H1 (cell line): ENCODE results near the gene PCDH9. TPM values are rescaled to one million over a fixed set of nuclear protein-coding genes. Genes with fewer than 3 reads are reported as not detected.
A peak's percentile ranks its signal among the peaks of the same experiment; 100 is the strongest.

ENCODE experiments used
- CTCF ChIA-PET: fragments of 300-600 bp; sonication (Branson Sonifier 250); formaldehyde crosslinking; loops from one replicate; lab custom pipeline; 2021; ENCODE audit not compliant: partially characterized antibody; lab: Charles Lee
- POLR2A ChIA-PET: fragments of 300-600 bp; sonication (Branson Sonifier 250); formaldehyde crosslinking; loops from one replicate; lab custom pipeline; 2021; ENCODE audit warnings: inconsistent platforms; ENCODE audit not compliant: partially characterized antibody; lab: Charles Lee
- DNase-seq, 2 experiments: peaks; one replicate each; pipeline versions ENCODE4 v3.0.0 to v3.0.0-alpha.2; 2010 to 2022; ENCODE audit warnings: low spot score in 2 of 2, low read depth in 1 of 2, mixed read lengths in 1 of 2
- FAIRE-seq: peaks from 2 replicates; lab custom pipeline; 2011; peaks lifted over from hg19 to GRCh38; lab: Jason Lieb, UNC
- H2AFZ ChIP-seq: 2 replicates; pipeline ENCODE4 v1.8.1; 2012; ENCODE audit warnings: low read length, inconsistent platforms
- H2AK5ac ChIP-seq: 2 replicates; pipeline ENCODE4 v1.6.1; 2013; ENCODE audit warnings: low read depth, low read length
- H2BK120ac ChIP-seq: replicated peaks from 2 replicates; pipeline ENCODE3; 2013; ENCODE audit warnings: low read depth, low read length, inconsistent platforms
- H2BK12ac ChIP-seq: 2 replicates; pipeline ENCODE4 v1.6.1; 2013; ENCODE audit warnings: low read depth, low read length
- H2BK15ac ChIP-seq: 2 replicates; pipeline ENCODE4 v1.6.1; 2013; ENCODE audit warnings: low read length
- H2BK20ac ChIP-seq: 2 replicates; pipeline ENCODE4 v1.6.1; 2013; ENCODE audit warnings: low read length
- H2BK5ac ChIP-seq: 2 replicates; pipeline ENCODE4 v1.6.1; 2013; ENCODE audit warnings: low read depth, low read length
- H3K14ac ChIP-seq: 2 replicates; pipeline ENCODE4 v1.6.1; 2013; ENCODE audit warnings: inconsistent platforms; ENCODE audit not compliant: insufficient read length
- H3K18ac ChIP-seq: 2 replicates; pipeline ENCODE4 v1.6.1; 2013; ENCODE audit warnings: low read length; ENCODE audit errors: extremely low read depth
- H3K23ac ChIP-seq: 2 replicates; pipeline ENCODE4 v1.6.1; 2013; ENCODE audit warnings: inconsistent platforms; ENCODE audit not compliant: insufficient read length
- H3K23me2 ChIP-seq: 2 replicates; pipeline ENCODE4 v1.6.1; 2013; ENCODE audit warnings: low read depth, low read length
- H3K27ac ChIP-seq: 2 replicates; pipeline ENCODE4 v1.6.1; 2011; ENCODE audit warnings: low read depth, low read length, inconsistent platforms
- H3K27me3 ChIP-seq, 4 experiments: replicated peaks in 1 of 4; 1 replicate in 1 of 4; 2 replicates in 3 of 4; pipeline versions ENCODE4 v1.6.1 to v1.8.1; 2011 to 2013; ENCODE audit warnings: low read length in 3 of 4, mild to moderate bottlenecking in 3 of 4, inconsistent platforms in 2 of 4, mixed read lengths in 2 of 4, moderate library complexity in 1 of 4; ENCODE audit not compliant: control insufficient read depth in 3 of 4, insufficient read depth in 3 of 4; ENCODE audit errors: extremely low read depth in 1 of 4
- H3K36me3 ChIP-seq, 4 experiments: 2 replicates each; pipeline versions ENCODE4 v1.6.1 to v1.8.1; 2011 to 2013; ENCODE audit warnings: mild to moderate bottlenecking in 4 of 4, low read length in 3 of 4, moderate library complexity in 2 of 4, control low read depth in 1 of 4, inconsistent platforms in 1 of 4; ENCODE audit not compliant: insufficient read depth in 4 of 4, control insufficient read depth in 2 of 4
- H3K4ac ChIP-seq: replicated peaks from 2 replicates; pipeline ENCODE3; 2013; ENCODE audit warnings: low read length, low read depth, mixed read lengths, inconsistent platforms; ENCODE audit not compliant: insufficient read length
- H3K4me1 ChIP-seq, 4 experiments: replicated peaks in 1 of 4; 1 replicate in 1 of 4; 2 replicates in 3 of 4; pipeline versions ENCODE4 v1.6.1 to v1.8.1; 2011 to 2013; ENCODE audit warnings: low read length in 3 of 4, inconsistent platforms in 2 of 4, mixed read lengths in 1 of 4; ENCODE audit not compliant: insufficient read depth in 4 of 4, control insufficient read depth in 3 of 4
- H3K4me2 ChIP-seq, 2 experiments: 2 replicates each; pipeline versions ENCODE4 v1.6.1 to v1.8.1; 2011 to 2013; ENCODE audit warnings: low read depth in 2 of 2, low read length in 2 of 2, control low read depth in 1 of 2, inconsistent platforms in 1 of 2, mild to moderate bottlenecking in 1 of 2; ENCODE audit not compliant: insufficient read depth in 1 of 2
- H3K4me3 ChIP-seq, 4 experiments: fragments of 200-600, 300-600 bp in 1 of 4; sonication (generic), shearing (Covaris generic), sonication (Bioruptor Twin) in 1 of 4; 2 replicates each; pipeline versions ENCODE4 v1.5.1 to v1.8.1; 2011 to 2016; ENCODE audit warnings: low read length in 4 of 4, low read depth in 3 of 4, control low read depth in 2 of 4, inconsistent platforms in 2 of 4, mild to moderate bottlenecking in 2 of 4, mixed read lengths in 1 of 4, moderate library complexity in 1 of 4; ENCODE audit not compliant: insufficient read depth in 2 of 4; ENCODE audit errors: extremely low read depth in 1 of 4
- H3K56ac ChIP-seq: replicated peaks from 2 replicates; pipeline ENCODE3; 2013; ENCODE audit warnings: low read depth, mild to moderate bottlenecking, mixed read lengths, low read length, inconsistent platforms; ENCODE audit not compliant: insufficient read length
- H3K79me1 ChIP-seq: 2 replicates; pipeline ENCODE4 v1.6.1; 2013; ENCODE audit warnings: low read depth, low read length, control low read depth
- H3K79me2 ChIP-seq, 2 experiments: 2 replicates each; pipeline versions ENCODE4 v1.6.1 to v1.8.1; 2012 to 2013; ENCODE audit warnings: low read length in 2 of 2, mild to moderate bottlenecking in 2 of 2, inconsistent platforms in 1 of 2; ENCODE audit not compliant: insufficient read depth in 2 of 2, control insufficient read depth in 1 of 2
- H3K9ac ChIP-seq, 4 experiments: replicated peaks in 1 of 4; 1 replicate in 1 of 4; 2 replicates in 3 of 4; pipeline versions ENCODE4 v1.6.1 to v1.8.1; 2011 to 2013; ENCODE audit warnings: low read depth in 3 of 4, low read length in 3 of 4, control low read depth in 2 of 4, mild to moderate bottlenecking in 2 of 4, moderate library complexity in 2 of 4, inconsistent platforms in 1 of 4; ENCODE audit errors: extremely low read depth in 1 of 4
- H3K9me3 ChIP-seq, 2 experiments: 2 replicates each; pipeline versions ENCODE4 v1.6.1 to v1.8.1; 2012 to 2013; ENCODE audit warnings: mild to moderate bottlenecking in 2 of 2, moderate library complexity in 2 of 2, control low read depth in 1 of 2, inconsistent platforms in 1 of 2, low read depth in 1 of 2, low read length in 1 of 2, mixed read lengths in 1 of 2; ENCODE audit not compliant: insufficient read depth in 2 of 2
- H4K20me1 ChIP-seq, 2 experiments: replicated peaks in 1 of 2; 2 replicates each; pipeline versions ENCODE3 to v1.8.1; 2011 to 2013; ENCODE audit warnings: inconsistent platforms in 2 of 2, low read length in 2 of 2, mild to moderate bottlenecking in 1 of 2; ENCODE audit not compliant: insufficient read depth in 2 of 2, control insufficient read depth in 1 of 2
- H4K5ac ChIP-seq: 2 replicates; pipeline ENCODE4 v1.6.1; 2013; ENCODE audit warnings: low read length, low read depth, mixed read lengths, inconsistent platforms; ENCODE audit not compliant: insufficient read length
- H4K8ac ChIP-seq: 2 replicates; pipeline ENCODE4 v1.8.0; 2013; ENCODE audit warnings: mild to moderate bottlenecking, moderate library complexity, low read length, inconsistent platforms; ENCODE audit not compliant: insufficient read depth; ENCODE audit errors: extremely low read depth
- H4K91ac ChIP-seq: replicated peaks from 2 replicates; pipeline ENCODE3; 2013; ENCODE audit warnings: low read length, mixed read lengths, inconsistent platforms; ENCODE audit not compliant: insufficient read length
- ATF3 ChIP-seq: IDR thresholded peaks from 2 replicates; pipeline ENCODE4 v1.6.1; 2011; ENCODE audit warnings: low read depth, mild to moderate bottlenecking, low read length; ENCODE audit not compliant: insufficient read depth
- CBX8 ChIP-seq: fragments of 300-800, 300-1000 bp; sonication (generic); IDR thresholded peaks from 2 replicates; pipeline ENCODE4 v1.7.1; 2016; ENCODE audit warnings: low read depth, low read length, borderline replicate concordance
- CTBP2 ChIP-seq: IDR thresholded peaks from 2 replicates; pipeline ENCODE4 v1.7.0; 2011; ENCODE audit warnings: borderline replicate concordance, mild to moderate bottlenecking, moderate library complexity, mixed read lengths, low read length; ENCODE audit not compliant: insufficient read depth, insufficient read length
- EP300 ChIP-seq, 2 experiments: IDR thresholded peaks; 1 replicate in 1 of 2; 2 replicates in 1 of 2; pipeline ENCODE4 v1.6.1; 2011 to 2012; ENCODE audit warnings: low read depth in 2 of 2, low read length in 2 of 2, mild to moderate bottlenecking in 2 of 2, borderline replicate concordance in 1 of 2, inconsistent platforms in 1 of 2, moderate library complexity in 1 of 2
- EZH2 ChIP-seq: fragments of 200-600 bp; sonication (generic); IDR thresholded peaks from 2 replicates; pipeline ENCODE4 v1.7.1; 2012; ENCODE audit warnings: low read depth, mild to moderate bottlenecking, moderate library complexity, low read length, inconsistent platforms; ENCODE audit not compliant: severe bottlenecking
- FOSL1 ChIP-seq: IDR thresholded peaks from 2 replicates; pipeline ENCODE4 v1.6.1; 2011; ENCODE audit warnings: mild to moderate bottlenecking, low read depth, low read length, moderate library complexity; ENCODE audit not compliant: insufficient read depth
- HDAC6 ChIP-seq: IDR thresholded peaks from one replicate; pipeline ENCODE4 v1.7.1; 2012; ENCODE audit warnings: low read depth, mild to moderate bottlenecking, inconsistent platforms, low read length, moderate library complexity
- RAD21 ChIP-seq, 2 experiments: IDR thresholded peaks in 1 of 2; conservative IDR thresholded peaks in 1 of 2; 2 replicates each; pipeline ENCODE4 v1.6.1; 2011; ENCODE audit warnings: low read depth in 2 of 2, low read length in 2 of 2, improper control_type of control experiment in 1 of 2, inconsistent platforms in 1 of 2, mild to moderate bottlenecking in 1 of 2, moderate library complexity in 1 of 2
- RBBP5 ChIP-seq: IDR thresholded peaks from 2 replicates; pipeline ENCODE4 v1.7.1; 2012; ENCODE audit warnings: low read depth, mild to moderate bottlenecking, inconsistent platforms, low read length, moderate library complexity, borderline replicate concordance
- RNF2 ChIP-seq: fragments of 200-900, 300-1000 bp; sonication (generic); IDR thresholded peaks from 2 replicates; pipeline ENCODE4 v1.7.1; 2016; ENCODE audit warnings: borderline replicate concordance, low read depth, mild to moderate bottlenecking, antibody characterized with exemption, low read length; ENCODE audit not compliant: poor library complexity, severe bottlenecking; ENCODE audit errors: missing control alignments
- SRF ChIP-seq: IDR thresholded peaks from 2 replicates; pipeline ENCODE4 v1.6.1; 2011; ENCODE audit warnings: mild to moderate bottlenecking, low read depth, low read length, moderate library complexity
- ZNF274 ChIP-seq: IDR thresholded peaks from 2 replicates; pipeline ENCODE4 v1.7.0; 2012; ENCODE audit warnings: low read length, borderline replicate concordance; ENCODE audit errors: extremely low read depth
- WGBS, 2 experiments: shearing (Covaris generic) in 1 of 2; methylation state at CpG; one replicate each; pipeline versions ENCODE4 v1.1.6 to v1.1.7; 2013 to 2015; ENCODE audit warnings: low lambda C conversion rate in 2 of 2, mixed read lengths in 2 of 2, inconsistent platforms in 1 of 2, low coverage in 1 of 2, missing lambda C conversion rate in 1 of 2; ENCODE audit not compliant: insufficient replicate concordance in 2 of 2, insufficient coverage in 1 of 2, insufficient read length in 1 of 2; ENCODE audit errors: extremely low coverage in 1 of 2, missing lambda C conversion rate in 1 of 2; 5-methylcytosine and 5-hydroxymethylcytosine counted together
- polyA plus RNA-seq, 7 experiments: library from polyadenylated mRNA; depleted of rRNA in 3 of 7; stranded (reverse) in 5 of 7; unstranded in 2 of 7; fragments of >200 nt in 5 of 7; fragments of 200-250 nt in 2 of 7; gene quantifications; 1 replicate in 5 of 7; 2 replicates in 1 of 7; 4 replicates in 1 of 7; pipeline versions ENCODE4 v1.2.1 to v1.2.3, GENCODE V29; 2011 to 2013; ENCODE audit warnings: missing spikeins in 2 of 7, mixed read lengths in 2 of 7
- total RNA-seq: library from RNA; stranded (reverse); fragmentation: NEBNext Ultra II Directional; extraction: Animal tissue kit (Norgen Biotek cat#: 25700); gene quantifications from 2 replicates; pipeline ENCODE4 v1.2.1, GENCODE V29; 2021

PCDH9 gene
- total and polyA plus RNA-seq, 2 of the 8 experiments (the other 6 are each of a cell fraction or from before 2014, with no cell fraction given), result 0.12 to 0.60 TPM

GRCh38 chr13:66844933-66845332 is 385.2 kb downstream of the PCDH9 start:
- H4K20me1 ChIP-seq, result no peaks in the 10 kb centered on the region
- H3K23ac ChIP-seq, result no peak overlapping the region
- no peak overlapping the region for H2BK12ac ChIP-seq
- H4K5ac ChIP-seq, result no peak overlapping the region
- H2BK5ac ChIP-seq, result no peak overlapping the region
- H3K4me2 ChIP-seq, result no peak overlapping the region
- H2BK120ac ChIP-seq, result no peak overlapping the region
- H3K9me3 ChIP-seq, result no peaks in the 10 kb centered on the region
- no peak for FAIRE-seq
- H3K79me2 ChIP-seq, result no peaks in the 10 kb centered on the region
- no peaks in the 10 kb centered on the region for H3K27me3 ChIP-seq
- CTCF ChIA-PET, result no interaction called here
- no peak overlapping the region for H3K9ac ChIP-seq
- 94% methylated on average over 7 of the region's 7 CpGs; no CpG with 5 or more reads in 1 of the 2 experiments for WGBS, 2 experiments
- H2AK5ac ChIP-seq, result no peak overlapping the region
- H3K27ac ChIP-seq, result no peak overlapping the region
- no peak overlapping the region for H4K91ac ChIP-seq
- H3K79me1 ChIP-seq, result no peaks in the 10 kb centered on the region
- H3K56ac ChIP-seq, result no peak overlapping the region
- H4K8ac ChIP-seq, result peak overlapping the region; percentile 88
- H2BK20ac ChIP-seq, result no peak overlapping the region
- no peak overlapping the region for H2BK15ac ChIP-seq
- H3K4me3 ChIP-seq, result no peak overlapping the region
- no peaks in the 10 kb centered on the region; the same call in 1 of the 2 replicates for H3K23me2 ChIP-seq
- no peak overlapping the region for H3K18ac ChIP-seq
- no peak for DNase-seq
- H3K4ac ChIP-seq, result no peak overlapping the region
- POLR2A ChIA-PET, result no interaction called here
- H3K14ac ChIP-seq, result no peak overlapping the region
- H3K4me1 ChIP-seq, result peaks cover 0 to 4% (median 0%) of the 10 kb centered on the region in 4 experiments; a peak in 1 of 7 replicates
- no peaks in the 10 kb centered on the region for H3K36me3 ChIP-seq
- peak overlapping the region; percentile 49; the same call in 1 of the 2 replicates for H2AFZ ChIP-seq
- no peak for TF ChIP-seq SRF
- TF ChIP-seq HDAC6, result no peak
- TF ChIP-seq CTBP2, result no peak
- TF ChIP-seq FOSL1, result no peak
- no peak for TF ChIP-seq EP300 (IDR thresholded peaks at IDR 0.05; ENCODE audit: borderline replicate concordance in 1 of 2, low read depth in 2 of 2, low read length in 2 of 2)
- TF ChIP-seq EZH2, result no peak
- no peak for TF ChIP-seq RBBP5
- no peak for TF ChIP-seq ZNF274
- TF ChIP-seq RAD21 (IDR thresholded peaks at IDR 0.05 in 1 of 2, conservative IDR thresholded peaks at IDR 0.05 in 1 of 2; ENCODE audit: low read depth in 2 of 2, low read length in 2 of 2), result no peak
- no peak for TF ChIP-seq ATF3
- no peak for TF ChIP-seq CBX8
- no peak for TF ChIP-seq RNF2
